ENCODE results near the gene TSPAN15. TPM values are rescaled to one million over a fixed set of nuclear protein-coding genes. Genes with fewer than 3 reads are reported as not detected.

Gene TSPAN15
- total RNA-seq, 2 experiments from 2014 or later, result 2.4 to 3.1 TPM

GRCh38 chr10:69504576-69505250 lies 53.4 kb downstream of the TSPAN15 start:
- intact Hi-C loops (cut with micrococcal nuclease; ENCODE audit: unreplicated experiment), result no loop called here
- peaks cover 5% of the 10 kb centered on the region for H3K4me1 ChIP-seq (ENCODE audit: insufficient read depth, low read length, poor library complexity, severe bottlenecking)
- CTCF ChIA-PET (ENCODE audit: unreplicated experiment), result no interaction called here
- H3K36me3 ChIP-seq (ENCODE audit: insufficient read depth, low read length), result no peaks in the 10 kb centered on the region
- H3K4me3 ChIP-seq (ENCODE audit: low read depth, low read length, poor library complexity, severe bottlenecking), result no peak overlapping the region
- no peaks in the 10 kb centered on the region for H4K20me1 ChIP-seq (ENCODE audit: insufficient read depth, low read length)
- no peak overlapping the region for H2AFZ ChIP-seq (ENCODE audit: low read length)
- H3K4me2 ChIP-seq (ENCODE audit: low read length), result no peak overlapping the region
- H3K9me2 ChIP-seq (ENCODE audit: insufficient read depth, low read length), result no peaks in the 10 kb centered on the region
- BruUV-seq (replicated peaks), result no TSS peak
- no peaks in the 10 kb centered on the region for H3K9me3 ChIP-seq (ENCODE audit: low read length)
- no peak for DNase-seq (ENCODE audit: low spot score)
- H3K27ac ChIP-seq (ENCODE audit: low read depth, low read length, poor library complexity, severe bottlenecking), result no peak overlapping the region
- POLR2A ChIA-PET, result no interaction called here
- H3K79me2 ChIP-seq (ENCODE audit: insufficient read depth, low read depth, low read length), result no peaks in the 10 kb centered on the region
- TF ChIP-seq, protein P1, sequence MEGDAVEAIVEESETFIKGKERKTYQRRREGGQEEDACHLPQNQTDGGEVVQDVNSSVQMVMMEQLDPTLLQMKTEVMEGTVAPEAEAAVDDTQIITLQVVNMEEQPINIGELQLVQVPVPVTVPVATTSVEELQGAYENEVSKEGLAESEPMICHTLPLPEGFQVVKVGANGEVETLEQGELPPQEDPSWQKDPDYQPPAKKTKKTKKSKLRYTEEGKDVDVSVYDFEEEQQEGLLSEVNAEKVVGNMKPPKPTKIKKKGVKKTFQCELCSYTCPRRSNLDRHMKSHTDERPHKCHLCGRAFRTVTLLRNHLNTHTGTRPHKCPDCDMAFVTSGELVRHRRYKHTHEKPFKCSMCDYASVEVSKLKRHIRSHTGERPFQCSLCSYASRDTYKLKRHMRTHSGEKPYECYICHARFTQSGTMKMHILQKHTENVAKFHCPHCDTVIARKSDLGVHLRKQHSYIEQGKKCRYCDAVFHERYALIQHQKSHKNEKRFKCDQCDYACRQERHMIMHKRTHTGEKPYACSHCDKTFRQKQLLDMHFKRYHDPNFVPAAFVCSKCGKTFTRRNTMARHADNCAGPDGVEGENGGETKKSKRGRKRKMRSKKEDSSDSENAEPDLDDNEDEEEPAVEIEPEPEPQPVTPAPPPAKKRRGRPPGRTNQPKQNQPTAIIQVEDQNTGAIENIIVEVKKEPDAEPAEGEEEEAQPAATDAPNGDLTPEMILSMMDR (conservative IDR thresholded peaks at IDR 0.05; ENCODE audit: low read length), result no peak
- TF ChIP-seq EZH2phosphoT487 (IDR thresholded peaks at IDR 0.05; ENCODE audit: borderline replicate concordance, low read depth, low read length), result no peak

DNA sequence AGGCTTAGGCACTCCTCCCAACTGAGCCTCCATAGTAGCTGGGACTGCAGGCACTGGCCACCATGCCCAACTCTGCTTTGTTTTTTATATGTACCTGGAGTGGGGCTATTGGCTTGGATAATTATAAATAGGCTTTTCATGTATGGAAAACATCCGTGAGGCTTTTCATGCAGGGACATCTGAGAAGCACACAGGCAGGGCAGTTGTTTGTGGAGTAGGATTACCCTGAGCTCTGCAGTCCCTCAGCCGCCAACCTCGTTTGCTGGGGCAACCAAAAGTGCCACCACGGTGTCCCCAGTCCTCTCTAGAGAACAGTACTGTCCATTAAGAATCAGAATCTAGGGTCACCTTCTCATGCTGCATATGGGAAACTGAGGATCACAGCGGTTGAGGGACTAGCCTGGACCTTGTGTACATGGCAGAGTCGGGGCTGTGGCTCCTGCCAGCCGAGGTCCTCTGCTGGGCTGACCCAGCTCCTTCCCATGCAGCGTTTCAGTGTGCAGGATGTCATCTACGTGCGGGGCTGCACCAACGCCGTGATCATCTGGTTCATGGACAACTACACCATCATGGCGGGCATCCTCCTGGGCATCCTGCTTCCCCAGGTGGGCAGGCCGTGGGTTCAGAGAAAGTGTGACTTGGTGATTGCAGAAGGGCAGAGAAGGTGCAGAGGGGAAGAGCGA lies 54.5 kb downstream of the TSPAN15 start:
- no peak overlapping the region for H3K4me2 ChIP-seq (ENCODE audit: low read length)
- H3K36me3 ChIP-seq (ENCODE audit: insufficient read depth, low read length), result no peaks in the 10 kb centered on the region
- H3K27ac ChIP-seq (ENCODE audit: low read depth, low read length, poor library complexity, severe bottlenecking), result no peak overlapping the region
- H3K9me3 ChIP-seq (ENCODE audit: low read length), result no peaks in the 10 kb centered on the region
- intact Hi-C loops (cut with micrococcal nuclease; ENCODE audit: unreplicated experiment), result no loop called here
- ChIA-PET CTCF (ENCODE audit: unreplicated experiment) (no interaction called here), POLR2A (no interaction called here)
- H3K4me1 ChIP-seq (ENCODE audit: insufficient read depth, low read length, poor library complexity, severe bottlenecking), result peaks cover 5% of the 10 kb centered on the region
- BruUV-seq (replicated peaks), result no TSS peak
- TF ChIP-seq, protein P1 (conservative IDR thresholded peaks at IDR 0.05; ENCODE audit: low read length), result no peak
- TF ChIP-seq EZH2phosphoT487 (IDR thresholded peaks at IDR 0.05; ENCODE audit: borderline replicate concordance, low read depth, low read length), result no peak
- no peak for DNase-seq (ENCODE audit: low spot score)
- H3K4me3 ChIP-seq (ENCODE audit: low read depth, low read length, poor library complexity, severe bottlenecking), result no peak overlapping the region
- no peaks in the 10 kb centered on the region for H4K20me1 ChIP-seq (ENCODE audit: insufficient read depth, low read length)
- H3K79me2 ChIP-seq (ENCODE audit: insufficient read depth, low read depth, low read length), result no peaks in the 10 kb centered on the region
- H3K9me2 ChIP-seq (ENCODE audit: insufficient read depth, low read length), result no peaks in the 10 kb centered on the region
- no peak overlapping the region for H2AFZ ChIP-seq (ENCODE audit: low read length)

GRCh38 chr10:69506487-69506833 lies 55.2 kb downstream of the TSPAN15 start:
- Histone ChIP-seq H3K27ac (ENCODE audit: low read depth, low read length, poor library complexity, severe bottlenecking) (no peak overlapping the region), H3K79me2 (ENCODE audit: insufficient read depth, low read depth, low read length) (no peaks in the 10 kb centered on the region), H3K9me2 (ENCODE audit: insufficient read depth, low read length) (no peaks in the 10 kb centered on the region), H3K4me3 (ENCODE audit: low read depth, low read length, poor library complexity, severe bottlenecking) (no peak overlapping the region), H3K4me2 (ENCODE audit: low read length) (no peak overlapping the region), H3K9me3 (ENCODE audit: low read length) (no peaks in the 10 kb centered on the region), H4K20me1 (ENCODE audit: insufficient read depth, low read length) (no peaks in the 10 kb centered on the region), H2AFZ (ENCODE audit: low read length) (no peak overlapping the region), H3K4me1 (ENCODE audit: insufficient read depth, low read length, poor library complexity, severe bottlenecking) (peaks cover 5% of the 10 kb centered on the region), H3K36me3 (ENCODE audit: insufficient read depth, low read length) (no peaks in the 10 kb centered on the region)
- no peak for DNase-seq (ENCODE audit: low spot score)
- ChIA-PET CTCF (ENCODE audit: unreplicated experiment) (no interaction called here), POLR2A (no interaction called here)
- TF ChIP-seq EZH2phosphoT487 (IDR thresholded peaks at IDR 0.05; ENCODE audit: borderline replicate concordance, low read depth, low read length), result no peak
- TF ChIP-seq, protein P1 (conservative IDR thresholded peaks at IDR 0.05; ENCODE audit: low read length), result no peak
- BruUV-seq (replicated peaks), result no TSS peak
- intact Hi-C loops (cut with micrococcal nuclease; ENCODE audit: unreplicated experiment), result no loop called here
